Spleen (tissue), 7 donors: Measurements from ENCODE around the gene BLMH.

Experiments
- POLR2A ChIP-seq, 3 donors: fragments of 450-650 bp; IDR thresholded peaks; one replicate each; pipeline ENCODE4 v1.5.1; 2017; ENCODE audit warnings: antibody characterized with exemption in 3 of 3, mild to moderate bottlenecking in 1 of 3
- TF ChIP-seq, protein P1 (sequence below), 11 experiments: fragments of 200-600 bp in 7 of 11; fragments of 450-650 bp in 4 of 11; sonication (generic) in 4 of 11; IDR thresholded peaks in 8 of 11; conservative IDR thresholded peaks in 3 of 11; 1 replicate in 7 of 11; 2 replicates in 4 of 11; pipeline versions ENCODE4 v1.4.0 to v1.8.0; 2016 to 2021; ENCODE audit warnings: antibody characterized with exemption in 11 of 11, inconsistent platforms in 4 of 11, mild to moderate bottlenecking in 1 of 11
- donor health status: DM: no; HTN: no; CAD: no; lungs with moderate emphysema.
- donor health status: DM: no; HTN: no; CAD: no.
- donor health status: DM: no; HTN: no; CAD: no.

DNA sequence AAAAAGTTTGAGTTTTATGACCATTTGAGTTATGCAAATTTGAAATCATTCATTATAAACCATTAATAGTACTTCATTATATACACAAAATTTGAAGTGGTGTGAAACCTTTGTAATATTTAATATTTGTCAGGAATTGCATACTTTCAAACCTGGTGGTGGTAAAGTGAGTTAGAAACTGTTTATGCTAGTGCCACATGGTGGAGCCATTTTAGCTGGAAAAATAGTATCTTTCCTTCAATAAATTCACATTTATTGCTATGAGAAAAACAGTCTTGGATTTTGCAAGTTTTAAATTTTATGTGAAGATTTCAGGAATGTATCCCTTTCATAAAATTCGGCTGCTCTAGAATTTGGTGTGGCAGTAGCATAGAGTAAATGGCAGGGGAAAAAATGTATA lies 7.3 kb upstream of the BLMH start:
- TF ChIP-seq, protein P1, sequence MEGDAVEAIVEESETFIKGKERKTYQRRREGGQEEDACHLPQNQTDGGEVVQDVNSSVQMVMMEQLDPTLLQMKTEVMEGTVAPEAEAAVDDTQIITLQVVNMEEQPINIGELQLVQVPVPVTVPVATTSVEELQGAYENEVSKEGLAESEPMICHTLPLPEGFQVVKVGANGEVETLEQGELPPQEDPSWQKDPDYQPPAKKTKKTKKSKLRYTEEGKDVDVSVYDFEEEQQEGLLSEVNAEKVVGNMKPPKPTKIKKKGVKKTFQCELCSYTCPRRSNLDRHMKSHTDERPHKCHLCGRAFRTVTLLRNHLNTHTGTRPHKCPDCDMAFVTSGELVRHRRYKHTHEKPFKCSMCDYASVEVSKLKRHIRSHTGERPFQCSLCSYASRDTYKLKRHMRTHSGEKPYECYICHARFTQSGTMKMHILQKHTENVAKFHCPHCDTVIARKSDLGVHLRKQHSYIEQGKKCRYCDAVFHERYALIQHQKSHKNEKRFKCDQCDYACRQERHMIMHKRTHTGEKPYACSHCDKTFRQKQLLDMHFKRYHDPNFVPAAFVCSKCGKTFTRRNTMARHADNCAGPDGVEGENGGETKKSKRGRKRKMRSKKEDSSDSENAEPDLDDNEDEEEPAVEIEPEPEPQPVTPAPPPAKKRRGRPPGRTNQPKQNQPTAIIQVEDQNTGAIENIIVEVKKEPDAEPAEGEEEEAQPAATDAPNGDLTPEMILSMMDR (IDR thresholded peaks at IDR 0.05 in 8 of 11, conservative IDR thresholded peaks at IDR 0.05 in 3 of 11), result no peak
- no peak for TF ChIP-seq POLR2A (IDR thresholded peaks at IDR 0.05)
